HG03354 (cell line): ENCODE measurements around the gene DLEC1.

Source experiments
- ATAC-seq: cut with Tn5 transposase; IDR thresholded peaks from one replicate; pipeline ENCODE4 v1.9.1; 2021; ENCODE audit warnings: mild to moderate bottlenecking; ENCODE audit not compliant: unreplicated experiment, poor library complexity, severe bottlenecking

The DLEC1 gene

DNA sequence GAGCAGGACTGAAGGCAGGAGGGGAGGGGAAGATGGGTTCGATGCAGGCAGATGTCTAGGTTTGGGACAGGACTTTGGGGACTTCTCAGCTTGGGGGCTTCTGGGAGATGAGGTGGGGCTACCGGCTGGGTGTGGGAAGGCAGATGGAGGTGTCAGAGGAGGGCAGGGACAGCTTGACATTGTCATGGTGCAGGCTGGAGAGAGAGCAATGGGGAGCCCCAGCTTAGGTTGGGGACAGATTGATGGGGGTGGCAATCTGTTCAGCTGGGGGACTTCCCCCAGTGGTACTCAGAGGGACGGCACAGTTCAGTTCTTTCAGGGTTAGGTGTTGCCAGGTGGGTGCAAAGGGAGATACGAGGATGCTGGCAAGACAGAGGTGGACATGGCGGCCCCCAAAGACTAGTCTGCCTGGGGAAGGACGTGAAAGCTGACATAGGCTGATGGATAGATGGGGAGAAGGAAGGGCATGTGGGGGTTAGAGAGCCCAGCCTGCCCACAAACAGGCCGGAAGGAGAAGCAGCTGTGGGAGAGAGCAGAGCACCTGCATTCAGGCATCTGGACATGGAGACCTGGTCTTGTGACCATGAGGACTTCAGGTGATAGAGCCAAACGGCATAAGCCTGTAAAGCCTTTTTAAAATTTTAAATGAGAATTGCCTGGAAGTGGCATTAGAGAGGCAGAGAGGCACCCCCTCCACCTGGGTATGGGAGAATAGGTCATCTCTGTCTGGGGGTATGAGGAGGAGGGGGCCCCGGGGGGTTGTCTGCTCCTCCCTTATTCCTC, 76.8 kb downstream of the DLEC1 start:
- ATAC-seq, result no peak

DNA sequence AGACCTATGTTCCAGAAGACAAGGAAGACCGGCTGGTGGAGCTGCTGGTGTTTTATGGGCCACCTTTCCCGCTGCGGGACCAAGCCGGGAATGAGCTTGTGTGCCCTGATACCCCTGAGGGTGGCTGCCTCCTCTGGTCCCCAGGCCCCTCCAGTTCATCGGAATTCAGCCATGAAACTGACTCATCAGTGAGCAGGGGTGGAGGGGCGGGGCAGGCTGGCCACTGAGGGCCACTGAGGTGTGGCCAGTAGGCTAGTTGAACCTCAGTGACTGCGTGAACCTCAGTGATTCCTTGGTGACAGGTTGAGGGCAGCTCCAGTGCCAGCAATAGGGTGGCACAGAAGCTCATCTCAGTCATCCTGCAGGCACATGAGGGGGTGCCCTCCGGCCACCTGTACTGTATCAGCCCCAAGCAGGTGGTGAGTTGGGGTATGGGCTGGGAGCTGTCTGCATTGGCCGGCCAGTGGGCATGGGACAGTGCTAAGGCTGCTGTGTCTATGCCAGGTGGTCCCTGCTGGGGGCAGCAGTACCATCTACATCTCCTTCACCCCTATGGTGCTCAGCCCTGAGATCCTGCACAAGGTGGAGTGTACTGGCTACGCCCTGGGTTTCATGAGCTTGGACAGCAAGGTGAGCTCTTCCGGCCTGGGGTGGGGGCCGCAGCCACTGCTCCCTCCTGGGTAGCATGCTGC, 77.6 kb downstream of the DLEC1 start:
- ATAC-seq, result no peak

DNA sequence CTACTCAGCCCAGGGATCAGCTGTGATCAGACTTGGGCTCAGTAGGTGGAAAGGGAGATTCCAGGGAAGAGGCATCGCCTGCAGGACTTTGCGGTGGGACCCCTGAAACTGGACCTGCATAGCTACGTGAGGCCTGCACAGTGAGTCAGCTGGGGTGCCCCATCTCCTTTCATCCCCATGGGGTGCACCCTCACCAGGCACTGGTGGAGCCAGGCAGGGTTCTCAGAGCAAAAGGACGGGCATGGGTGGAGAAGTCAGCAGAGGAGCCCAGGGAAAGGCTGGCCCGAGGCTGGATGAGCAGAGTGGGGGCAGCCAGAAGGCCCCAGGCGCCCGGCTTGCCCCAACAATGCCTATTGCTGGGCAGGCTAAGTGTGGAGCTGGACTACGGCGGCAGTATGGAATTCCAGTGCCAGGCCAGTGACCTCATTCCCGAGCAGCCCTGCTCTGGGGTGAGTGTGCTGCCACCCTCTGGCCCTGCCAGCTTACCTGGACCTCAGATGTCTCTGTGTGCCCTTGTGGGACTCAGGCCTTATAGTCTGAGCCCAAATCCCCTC, 78.2 kb downstream of the DLEC1 start:
- ATAC-seq, result no peak

DNA sequence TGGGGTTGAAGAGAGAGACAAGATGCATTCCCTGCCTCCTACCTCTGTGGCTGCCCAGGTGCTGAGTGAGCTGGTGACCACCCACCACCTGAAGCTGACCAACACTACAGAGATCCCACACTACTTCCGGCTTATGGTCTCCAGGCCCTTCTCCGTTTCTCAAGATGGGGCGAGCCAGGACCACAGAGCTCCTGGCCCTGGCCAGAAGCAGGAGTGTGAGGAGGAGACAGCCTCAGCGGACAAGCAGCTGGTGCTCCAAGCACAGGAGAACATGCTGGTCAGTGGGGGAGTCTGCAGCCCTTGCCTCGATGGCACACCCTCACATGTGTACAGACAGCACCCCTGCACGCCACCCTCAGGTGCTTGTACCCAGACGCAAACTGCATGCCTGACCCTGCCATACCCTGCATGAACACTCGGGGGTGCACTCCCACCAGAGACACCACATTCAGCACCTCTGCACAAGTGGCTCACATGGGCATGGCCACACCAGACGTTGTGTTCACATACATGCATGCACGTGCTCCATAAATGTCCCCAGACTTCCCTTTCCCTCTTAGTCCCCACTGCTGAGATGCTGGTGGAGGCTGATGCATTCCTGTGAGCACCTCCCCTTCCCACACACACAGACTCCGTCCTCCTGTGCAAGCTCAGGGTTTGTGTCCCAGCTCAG, 78.9 kb downstream of the DLEC1 start:
- ATAC-seq, result peak; percentile 81

DNA sequence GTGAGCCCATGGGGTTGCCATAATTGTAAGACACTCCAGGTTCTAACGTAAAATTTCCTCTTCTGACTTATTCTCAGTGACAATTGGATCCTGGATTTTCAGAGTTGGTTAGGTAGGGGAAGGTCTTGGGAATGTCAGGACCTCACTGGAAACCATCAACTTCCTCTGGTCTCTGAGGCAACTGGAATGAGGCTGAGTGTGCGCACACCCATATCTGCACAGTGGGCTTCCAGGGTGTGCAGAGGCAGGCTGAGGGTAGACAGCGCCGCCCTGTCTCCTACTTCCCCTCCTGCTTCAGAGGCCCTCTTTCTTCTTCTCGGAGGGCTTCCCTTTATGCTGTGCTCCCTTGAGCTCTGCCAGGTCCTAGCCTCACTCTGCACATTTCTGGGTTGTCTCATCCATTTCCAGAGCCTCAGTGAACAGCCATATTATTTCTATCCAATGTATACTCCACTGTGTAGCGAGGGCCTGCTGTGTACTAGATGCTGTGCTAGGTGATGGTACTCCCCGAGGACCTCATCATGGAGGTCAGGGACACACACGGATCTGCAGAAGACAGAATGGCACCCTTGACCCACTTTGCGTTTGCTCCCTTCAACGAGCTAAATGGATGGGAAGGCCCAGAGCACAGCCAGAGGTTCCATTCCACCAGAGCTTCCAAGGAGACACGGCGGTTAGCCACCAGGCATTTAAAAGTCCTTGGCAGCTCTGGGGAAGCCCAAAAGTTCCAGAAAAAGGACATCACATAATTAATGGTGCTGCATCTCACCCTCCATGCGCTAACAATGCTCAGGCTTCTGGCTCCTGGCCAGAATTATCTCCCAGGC, 79.6 kb downstream of the DLEC1 start:
- ATAC-seq, result no peak

DNA sequence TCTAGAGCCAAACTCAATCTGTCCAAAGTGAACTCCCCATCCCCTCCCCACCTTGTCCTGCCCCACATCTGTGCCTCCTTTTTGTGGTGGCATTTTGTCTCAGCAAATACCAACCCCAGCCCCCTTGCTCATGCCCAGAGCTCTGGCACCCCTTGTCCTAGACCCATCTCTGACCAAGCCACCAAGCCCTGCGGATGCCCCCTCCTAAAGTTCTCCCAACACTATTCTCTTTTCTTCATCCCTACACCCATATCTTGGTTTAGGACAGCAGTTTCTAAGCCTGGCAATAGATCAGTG, 80.2 kb downstream of the DLEC1 start:
- no peak for ATAC-seq

DNA sequence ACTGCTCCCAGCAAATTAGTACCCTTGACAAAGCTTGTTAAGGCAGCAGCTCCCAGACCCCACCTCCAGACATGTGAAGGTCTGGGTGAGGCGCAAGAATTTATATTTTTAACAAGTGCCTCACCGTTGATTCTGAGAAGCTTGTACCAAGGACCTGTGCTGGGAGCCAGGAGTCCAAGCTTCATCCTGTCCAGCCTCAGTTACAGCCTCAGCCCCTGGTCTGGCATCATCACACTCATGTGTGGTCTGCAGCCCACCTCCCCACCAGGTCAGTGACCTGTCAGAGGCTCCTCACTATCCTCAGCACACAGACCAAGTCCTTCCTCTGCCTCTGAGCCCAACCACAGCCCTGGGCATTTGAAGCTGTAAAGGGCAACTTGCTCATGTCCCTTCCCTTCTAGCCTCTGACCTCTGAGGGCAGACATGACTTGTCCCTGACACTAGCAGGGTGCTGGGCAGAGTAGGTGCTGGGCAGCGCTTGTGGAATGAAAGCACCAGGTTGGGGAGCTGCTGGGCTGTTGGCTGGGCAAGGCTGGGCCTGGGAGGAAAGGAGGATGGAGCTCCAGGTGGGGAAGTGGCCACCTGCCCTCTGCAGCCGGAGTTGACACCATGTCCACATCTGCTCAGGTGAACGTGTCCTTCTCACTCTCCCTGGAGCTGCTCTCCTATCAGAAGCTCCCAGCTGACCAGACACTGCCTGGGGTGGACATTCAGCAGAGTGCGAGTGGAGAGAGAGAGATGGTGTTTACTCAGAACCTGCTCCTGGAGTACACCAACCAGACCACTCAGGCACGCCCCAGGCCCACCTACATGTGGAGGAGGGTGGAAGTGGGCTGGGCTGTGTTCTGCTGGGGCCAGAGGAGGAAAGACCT, 81.0 kb downstream of the DLEC1 start:
- no peak for ATAC-seq

DNA sequence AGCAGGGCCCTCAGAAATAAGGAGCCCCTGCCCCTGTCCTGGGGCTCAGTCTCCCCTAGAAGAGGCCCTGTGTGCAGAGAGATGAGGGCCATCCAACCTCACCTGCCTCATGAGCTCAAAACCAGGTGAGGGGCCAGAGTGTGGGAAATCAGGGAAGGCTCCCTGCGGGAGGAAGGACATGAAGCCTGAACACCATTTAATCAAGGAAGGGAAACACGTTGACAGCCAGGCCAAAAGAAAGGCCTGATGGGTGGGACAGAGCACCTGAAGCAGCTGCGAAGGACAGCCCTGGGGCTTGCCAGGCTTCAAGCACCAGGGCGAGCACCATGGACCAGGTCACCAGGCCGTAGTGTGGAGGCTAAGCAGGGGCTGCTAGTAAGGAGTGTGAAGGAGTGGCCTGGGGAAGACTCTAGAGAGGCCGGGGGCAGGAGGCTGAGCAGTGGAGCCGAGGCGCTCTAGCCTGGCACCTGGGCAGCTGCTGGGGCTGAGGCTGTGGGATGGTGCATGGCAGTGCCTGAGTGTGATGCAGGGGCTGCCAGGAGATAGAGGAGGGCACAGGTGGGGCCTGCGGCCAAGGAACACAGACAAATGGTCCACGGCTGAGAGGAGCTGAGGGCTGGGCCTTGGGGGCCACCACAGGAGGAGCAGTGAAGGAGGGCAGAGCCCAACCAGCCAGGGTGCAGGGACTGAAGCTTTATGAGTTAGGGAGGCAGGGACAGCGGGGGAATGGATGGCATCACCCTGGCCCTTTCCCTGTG, 81.9 kb downstream of the DLEC1 start:
- ATAC-seq, result no peak

DNA sequence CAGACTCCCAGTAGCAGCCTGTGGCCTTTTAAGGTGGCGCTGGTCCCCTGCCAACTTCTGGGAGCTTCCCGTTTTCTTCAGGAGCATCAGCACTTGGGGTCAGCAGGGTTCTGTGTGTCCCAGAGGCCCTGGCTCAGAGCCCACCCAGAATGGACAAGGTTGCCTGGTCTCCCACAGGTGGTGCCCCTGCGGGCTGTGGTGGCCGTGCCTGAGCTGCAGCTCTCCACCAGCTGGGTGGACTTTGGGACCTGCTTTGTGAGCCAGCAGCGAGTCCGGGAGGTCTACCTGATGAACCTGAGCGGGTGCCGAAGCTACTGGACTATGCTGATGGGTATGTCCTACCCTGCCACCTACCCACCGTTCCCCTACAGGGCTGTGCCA, 82.4 kb downstream of the DLEC1 start:
- no peak for ATAC-seq

DNA sequence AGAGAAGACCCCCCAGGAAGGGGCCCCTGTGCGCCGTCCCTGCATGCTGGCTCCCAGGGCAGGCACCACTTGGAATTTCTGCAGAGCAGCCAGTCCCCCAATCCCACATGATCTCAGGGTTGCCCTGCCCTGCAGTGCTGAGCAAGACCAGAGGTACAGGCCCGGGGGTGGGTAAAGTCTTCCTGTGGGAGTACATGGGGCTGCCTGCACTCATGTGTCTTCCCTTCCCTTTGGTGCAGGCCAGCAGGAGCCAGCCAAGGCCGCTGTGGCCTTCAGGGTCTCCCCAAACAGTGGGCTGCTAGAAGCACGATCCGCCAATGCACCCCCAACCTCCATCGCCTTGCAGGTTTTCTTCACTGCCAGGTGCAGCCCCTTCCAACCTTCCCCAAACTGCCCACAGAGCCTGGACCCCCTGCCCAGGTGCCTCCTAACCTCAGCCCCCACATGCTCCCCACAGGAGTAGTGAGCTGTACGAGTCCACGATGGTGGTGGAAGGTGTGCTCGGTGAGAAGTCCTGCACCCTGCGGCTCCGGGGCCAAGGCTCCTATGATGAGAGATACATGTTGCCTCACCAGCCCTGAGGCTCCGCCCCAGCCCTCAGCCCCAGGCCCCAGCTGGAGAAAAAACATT, 82.9 kb downstream of the DLEC1 start:
- no peak for ATAC-seq

DNA sequence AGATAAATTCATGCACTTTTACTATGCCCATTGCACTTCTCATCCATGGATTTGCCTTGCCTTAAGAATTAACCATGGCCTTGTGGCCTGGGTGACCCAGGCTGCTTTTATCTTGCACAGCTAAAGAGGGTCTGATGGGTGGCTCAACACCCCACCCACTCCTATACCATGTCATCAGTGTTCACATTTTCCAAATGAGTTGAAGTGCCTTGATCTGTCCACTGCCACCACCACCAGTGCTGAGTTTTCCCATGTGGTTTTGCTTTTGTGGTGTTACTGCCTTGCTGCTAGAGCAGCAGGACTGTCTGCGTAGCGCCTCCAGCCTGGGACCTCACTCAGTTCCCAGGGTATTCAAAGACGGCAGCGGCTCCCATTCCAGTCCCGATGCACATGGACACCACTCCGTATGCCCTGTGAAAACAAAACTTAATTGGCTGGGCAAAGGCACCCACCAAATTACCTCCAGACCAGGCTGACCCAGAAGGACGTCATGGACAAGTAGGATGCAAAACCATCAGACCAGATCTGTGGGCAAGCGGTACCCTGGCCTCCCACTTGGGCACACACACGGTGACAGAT, 83.8 kb downstream of the DLEC1 start:
- no peak for ATAC-seq

DNA sequence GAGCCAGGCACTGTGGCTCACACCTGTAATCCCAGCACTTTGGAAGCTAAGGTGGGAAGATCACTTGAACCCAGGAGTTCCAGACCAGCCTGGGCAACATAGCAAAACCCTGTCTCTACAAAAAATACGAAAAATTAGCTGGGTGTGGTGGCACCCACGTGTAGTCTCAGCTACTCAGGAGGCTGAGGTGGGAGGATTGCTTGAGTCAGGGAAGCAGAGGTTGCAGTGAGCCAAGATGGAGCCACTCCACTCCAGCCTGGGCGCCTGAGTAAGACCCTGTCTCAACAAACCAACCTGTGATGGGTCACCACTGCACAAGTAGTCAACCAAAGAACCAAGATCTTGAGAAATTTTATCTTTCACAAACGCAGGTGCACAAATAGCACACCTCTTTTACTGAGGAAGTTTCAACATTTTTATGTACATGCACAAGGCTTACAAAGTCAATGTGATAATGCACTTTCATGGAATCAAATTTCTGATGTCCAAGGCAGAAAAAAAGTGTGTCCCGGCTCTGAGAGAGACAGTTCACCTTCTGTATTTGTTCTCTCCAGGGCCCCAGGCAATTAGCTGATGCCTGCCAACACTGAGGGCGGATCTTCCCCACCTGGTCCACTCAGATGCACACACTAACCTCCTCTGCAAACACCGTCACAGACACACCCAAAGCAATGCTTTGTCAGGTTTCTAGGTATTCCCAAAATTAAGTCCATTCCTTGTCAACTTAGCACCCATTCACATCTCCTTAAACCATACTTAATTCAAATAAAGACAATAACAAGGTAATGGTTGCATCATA, 85.5 kb downstream of the DLEC1 start:
- ATAC-seq, result no peak

DNA sequence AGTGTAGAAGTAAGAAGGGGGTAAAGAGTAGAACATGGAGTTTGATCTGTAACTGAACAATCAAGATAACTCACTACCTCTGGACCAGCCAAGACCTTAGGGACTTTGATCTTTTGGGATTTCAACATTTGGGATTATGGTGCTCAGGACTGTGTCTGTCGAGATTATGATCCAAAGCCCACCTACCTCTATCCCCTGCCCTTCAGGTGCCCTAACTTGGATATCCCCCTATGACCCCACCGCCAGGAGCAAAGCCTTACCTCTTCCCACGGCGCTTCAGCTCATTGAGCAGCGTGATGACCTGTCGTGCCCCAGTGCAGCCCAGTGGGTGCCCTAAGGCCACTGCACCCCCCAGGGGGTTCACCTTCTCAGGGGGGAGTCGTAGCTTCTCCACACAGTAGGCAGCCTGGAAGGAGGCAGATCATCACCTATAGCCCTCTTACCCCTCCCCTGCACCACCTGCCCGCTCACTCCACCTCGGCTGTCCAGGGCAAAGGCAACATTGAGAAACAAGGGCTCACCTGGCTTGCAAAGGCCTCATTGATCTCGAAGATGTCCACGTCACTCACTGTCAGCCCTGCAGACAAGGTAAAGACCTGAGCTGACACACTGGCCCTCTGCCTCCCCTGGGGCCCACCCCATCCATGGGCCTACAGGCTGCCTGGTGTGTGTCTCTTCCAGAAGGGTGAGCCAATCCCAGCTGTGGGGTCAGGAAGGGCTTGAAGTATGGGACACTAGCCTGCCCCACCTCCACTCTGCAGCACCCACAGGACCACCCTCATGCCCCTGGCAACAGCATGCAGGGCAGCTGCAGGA, 86.5 kb downstream of the DLEC1 start:
- no peak for ATAC-seq

DNA sequence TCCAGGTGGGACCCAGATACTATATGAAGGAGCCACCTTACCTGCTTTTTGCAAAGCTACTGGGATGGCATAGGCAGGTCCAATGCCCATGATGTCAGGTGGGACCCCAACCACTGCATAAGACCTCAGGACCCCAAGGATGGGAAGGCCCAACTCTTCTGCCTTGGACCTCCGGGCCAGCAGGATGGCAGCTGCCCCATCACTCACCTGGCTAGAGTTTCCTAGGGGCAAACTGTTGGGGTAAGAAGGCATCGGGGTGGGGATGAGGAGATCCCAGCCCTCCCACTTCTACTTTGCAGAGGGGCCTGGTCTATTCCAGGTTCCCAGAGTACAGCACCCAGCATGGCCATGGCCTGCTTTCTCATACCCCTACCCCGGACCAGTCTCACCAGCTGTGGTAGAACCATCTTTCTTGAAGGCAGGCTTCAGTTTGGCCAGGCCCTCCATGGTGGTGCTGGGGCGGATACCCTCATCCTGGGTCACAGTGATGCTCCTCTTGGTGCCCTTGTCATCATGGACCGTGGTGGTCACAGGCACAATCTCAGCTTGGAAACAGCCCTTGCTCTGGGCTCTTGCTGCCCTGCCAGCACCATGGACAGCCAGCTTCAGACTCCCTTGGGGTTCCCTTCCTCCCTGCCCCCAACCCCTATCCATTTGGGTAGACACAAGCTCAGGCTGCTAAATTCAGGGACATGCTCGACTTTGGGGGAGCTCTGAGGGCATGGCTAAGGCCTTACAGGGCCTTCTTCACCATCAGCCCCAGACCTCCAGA, 87.3 kb downstream of the DLEC1 start:
- no peak for ATAC-seq

DNA sequence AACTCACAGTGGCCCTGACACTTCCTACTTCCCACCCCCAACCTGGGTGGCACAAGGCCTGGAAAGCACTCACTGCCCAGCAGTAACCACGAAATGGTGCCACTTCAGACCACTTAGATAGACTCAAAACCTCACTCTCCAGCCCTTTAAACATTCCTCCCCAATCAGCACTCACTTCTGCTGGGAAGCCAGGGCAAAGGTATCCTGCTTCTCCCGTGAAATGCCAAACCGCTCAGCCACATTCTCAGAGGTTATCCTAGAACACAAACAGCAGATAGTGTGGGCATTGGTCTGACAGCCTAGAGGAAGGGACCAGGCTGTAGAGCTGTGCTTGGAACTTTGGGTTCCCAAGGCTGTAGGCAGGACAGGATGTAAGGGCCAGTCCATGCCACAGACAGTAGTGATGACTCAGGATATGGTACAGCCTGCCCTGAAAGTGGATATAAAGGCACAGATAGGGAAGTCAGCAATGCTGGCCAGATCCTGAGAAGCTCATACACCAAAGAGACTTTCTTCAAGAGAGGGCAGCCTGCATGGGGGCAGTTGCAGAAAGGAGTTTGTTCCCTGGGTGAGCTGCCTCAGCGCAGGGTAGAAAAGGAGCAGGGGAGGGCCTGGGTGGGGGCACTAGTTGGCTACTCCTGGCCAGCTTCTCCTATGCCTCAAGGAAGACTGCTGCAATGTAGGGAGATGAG, 88.7 kb downstream of the DLEC1 start:
- no peak for ATAC-seq
